ENCODE data around the gene MAP3K13.
A peak's percentile ranks its signal among the peaks of the same experiment; 100 is the strongest.
"Not testable (repeated sequence)": the region's sequence is repeated elsewhere in the genome, so short reads cannot be mapped to it uniquely, and the experiment has no call there.

MAP3K13 gene

GRCh38 chr3:185399737-185400667 lies 37.1 kb downstream of the MAP3K13 start:
- no peak for DNase-seq (ENCODE audit: low spot score)

- DNase-seq (ENCODE audit: low spot score), result no peak
Measured at GRCh38 chr3:185400866-185401265, 37.9 kb downstream of the MAP3K13 start.

GRCh38 chr3:185401319-185401955 lies 38.5 kb downstream of the MAP3K13 start:
- no peak for DNase-seq (ENCODE audit: low spot score)

GRCh38 chr3:185402561-185402960 lies 39.6 kb downstream of the MAP3K13 start:
- DNase-seq (ENCODE audit: low spot score), result peak; percentile 70

GRCh38 chr3:185403002-185403401 lies 40.1 kb downstream of the MAP3K13 start:
- no peak for DNase-seq (ENCODE audit: low spot score)

GRCh38 chr3:185405243-185405642 lies 42.3 kb downstream of the MAP3K13 start:
- no peak for DNase-seq (ENCODE audit: low spot score)

- DNase-seq (ENCODE audit: low spot score), result no peak
Measured at GRCh38 chr3:185405664-185406063, 42.7 kb downstream of the MAP3K13 start.

GRCh38 chr3:185406121-185406620 lies 43.2 kb downstream of the MAP3K13 start:
- no peak for DNase-seq (ENCODE audit: low spot score)

- DNase-seq (ENCODE audit: low spot score), result no peak
Measured at GRCh38 chr3:185409957-185410356, 47.0 kb downstream of the MAP3K13 start.

GRCh38 chr3:185411133-185411532 lies 48.2 kb downstream of the MAP3K13 start:
- no peak for DNase-seq (ENCODE audit: low spot score)

GRCh38 chr3:185416513-185416912 lies 53.6 kb downstream of the MAP3K13 start:
- no peak for DNase-seq (ENCODE audit: low spot score)

- not testable (repeated sequence) for DNase-seq (ENCODE audit: low spot score)
Measured at GRCh38 chr3:185418561-185418977, 55.6 kb downstream of the MAP3K13 start.

- no peak for DNase-seq (ENCODE audit: low spot score)
Measured at GRCh38 chr3:185420762-185421161, 57.8 kb downstream of the MAP3K13 start.

- DNase-seq (ENCODE audit: low spot score), result no peak
Measured at GRCh38 chr3:185421577-185422232, 58.8 kb downstream of the MAP3K13 start.

GRCh38 chr3:185422677-185423076 lies 59.7 kb downstream of the MAP3K13 start:
- no peak for DNase-seq (ENCODE audit: low spot score)

- peak; percentile 4 for DNase-seq (ENCODE audit: low spot score)
Measured at GRCh38 chr3:185423178-185423577, 60.2 kb downstream of the MAP3K13 start.

- no peak for DNase-seq (ENCODE audit: low spot score)
Measured at GRCh38 chr3:185424435-185424834, 61.5 kb downstream of the MAP3K13 start.

- DNase-seq (ENCODE audit: low spot score), result no peak
Measured at GRCh38 chr3:185430375-185430774, 67.4 kb downstream of the MAP3K13 start.

GRCh38 chr3:185439745-185440466 lies 77.0 kb downstream of the MAP3K13 start:
- DNase-seq (ENCODE audit: low spot score), result no peak

- DNase-seq (ENCODE audit: low spot score), result no peak
Measured at GRCh38 chr3:185442031-185442430, 79.1 kb downstream of the MAP3K13 start.

GRCh38 chr3:185444329-185444728 lies 81.4 kb downstream of the MAP3K13 start:
- DNase-seq (ENCODE audit: low spot score), result no peak

- no peak for DNase-seq (ENCODE audit: low spot score)
Measured at GRCh38 chr3:185448107-185448506, 85.2 kb downstream of the MAP3K13 start.
